Fibroblast of villous mesenchyme (primary cell): ENCODE measurements around the gene MFSD12. TPM values are rescaled to one million over a fixed set of nuclear protein-coding genes. Genes with fewer than 3 reads are reported as not detected.
"Not testable (repeated sequence)": the region's sequence is repeated elsewhere in the genome, so short reads cannot be mapped to it uniquely, and the experiment has no call there.

Experiments used
- DNase-seq: peaks from one replicate; pipeline ENCODE4 v3.0.0-alpha.2; 2010; ENCODE audit warnings: low read depth
- H3K4me3 ChIP-seq: 2 replicates; pipeline ENCODE4 v1.5.1; 2011; ENCODE audit warnings: low read depth, mild to moderate bottlenecking, low read length
- CTCF ChIP-seq: IDR thresholded peaks from 2 replicates; pipeline ENCODE4 v1.5.1; 2012; ENCODE audit warnings: low read depth, mild to moderate bottlenecking, low read length; ENCODE audit not compliant: insufficient read depth
- total RNA-seq: library from RNA; depleted of rRNA; stranded (reverse); fragments of >200 nt; gene quantifications from 2 replicates; pipeline ENCODE4 v1.2.3, GENCODE V29; 2012

The MFSD12 gene
- total RNA-seq, 1 donor, result 137 TPM

GRCh38 chr19:3511506-3512251 lies 45.7 kb downstream of the MFSD12 start:
- TF ChIP-seq CTCF, result no peak
- no peak overlapping the region for H3K4me3 ChIP-seq
- no peak for DNase-seq

DNA sequence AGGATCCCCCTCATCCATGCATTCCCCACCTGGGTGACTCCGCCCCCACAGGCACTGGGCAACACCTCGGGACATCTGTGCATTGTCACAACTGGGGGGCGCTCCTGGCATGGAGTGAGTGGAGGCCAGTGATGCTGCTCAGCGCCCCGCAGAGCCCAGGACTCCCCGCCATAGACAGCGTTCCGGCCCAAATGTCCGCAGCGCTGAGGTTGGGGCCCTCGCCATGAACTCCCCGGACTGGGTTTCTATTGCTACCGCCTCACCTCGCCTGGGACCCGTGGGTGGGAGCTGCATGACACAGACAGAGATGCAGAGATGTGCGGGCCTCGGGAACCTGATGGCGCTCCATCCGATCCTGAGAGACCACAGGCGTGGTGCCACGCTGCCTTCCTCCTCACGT lies 46.7 kb downstream of the MFSD12 start:
- H3K4me3 ChIP-seq, result no peak overlapping the region
- no peak for DNase-seq
- TF ChIP-seq CTCF, result no peak

- no peak overlapping the region for H3K4me3 ChIP-seq
- DNase-seq, result peak; percentile 57
- TF ChIP-seq CTCF, result no peak
Measured at GRCh38 chr19:3509566-3509989, 47.8 kb downstream of the MFSD12 start.

- no peak for DNase-seq
Measured at GRCh38 chr19:3508771-3509535, 48.4 kb downstream of the MFSD12 start.

GRCh38 chr19:3508121-3508661 lies 49.2 kb downstream of the MFSD12 start:
- peak overlapping the region; percentile 88 for H3K4me3 ChIP-seq
- not testable (repeated sequence) for DNase-seq

More at GRCh38 chr19:3508771-3509535, 48.4 kb downstream of the MFSD12 start:
- H3K4me3 ChIP-seq, result no peak overlapping the region
- TF ChIP-seq CTCF, result no peak

DNA sequence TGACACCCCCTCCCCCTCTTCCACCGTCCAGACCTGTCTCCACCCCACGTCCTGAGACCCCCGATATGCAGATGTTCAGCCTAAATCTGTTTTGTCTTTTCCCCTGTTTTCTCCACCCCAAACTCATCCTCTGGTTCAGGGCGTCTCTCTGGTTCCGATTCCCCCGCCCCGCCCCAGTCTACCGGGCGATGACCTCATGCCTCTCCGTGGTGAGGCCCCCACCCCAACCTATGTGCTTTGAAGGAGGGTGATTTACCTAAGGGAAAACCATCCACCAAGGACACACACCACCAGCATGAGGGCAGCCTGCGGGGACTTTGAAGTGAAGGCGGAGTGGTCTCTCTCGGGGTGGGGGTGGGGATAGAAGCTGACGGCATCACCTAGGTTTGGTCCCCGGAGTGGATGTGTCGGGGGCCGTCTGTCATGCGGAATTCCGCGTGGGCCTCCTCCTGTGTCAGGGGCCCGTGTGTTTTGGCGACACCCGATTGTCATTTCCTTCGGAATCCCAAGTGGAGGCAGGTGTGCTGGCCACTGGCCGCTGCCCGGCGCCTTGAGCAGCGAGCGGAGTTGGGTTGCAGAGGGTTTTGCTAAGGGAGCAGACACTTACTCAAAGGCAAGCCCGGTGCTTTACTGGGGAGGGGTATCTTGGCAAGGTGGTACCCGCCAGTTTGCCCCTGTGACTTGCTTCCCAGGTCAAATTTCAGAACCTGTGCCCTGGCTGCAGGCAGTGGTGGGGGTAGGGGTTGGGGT lies 49.8 kb downstream of the MFSD12 start:
- DNase-seq, result peak; percentile 5
- no peak for TF ChIP-seq CTCF
- H3K4me3 ChIP-seq, result peak overlapping the region; percentile 88
